Thoracic aorta (tissue), 2 donors: Measurements from ENCODE around the gene ZNF496. TPM values are rescaled to one million over a fixed set of nuclear protein-coding genes. Genes with fewer than 3 reads are reported as not detected.

Experiments used
- ATAC-seq: fragments of 150-250 bp; one replicate; pipeline ENCODE4 v1.8.0; 2017; ENCODE audit warnings: low read depth; ENCODE audit not compliant: insufficient number of reproducible peaks, low FRiP score
- DNase-seq: peaks from one replicate; pipeline ENCODE4 v3.0.0-alpha.2; 2020; ENCODE audit warnings: low spot score
- H3K27ac ChIP-seq, 2 donors: fragments of 200-600 bp; sonication (generic); 1 replicate in 1 of 2; 2 replicates in 1 of 2; pipeline ENCODE4 v1.5.1; 2016; ENCODE audit warnings: mild to moderate bottlenecking in 2 of 2, moderate library complexity in 2 of 2
- H3K27me3 ChIP-seq: fragments of 200-600 bp; sonication (generic); replicated peaks from 2 replicates; pipeline ENCODE4 v1.6.0; 2016; ENCODE audit warnings: mild to moderate bottlenecking; ENCODE audit not compliant: insufficient read depth
- H3K36me3 ChIP-seq: fragments of 200-600 bp; sonication (generic); one replicate; pipeline ENCODE4 v1.5.1; 2016
- H3K4me1 ChIP-seq, 2 donors: fragments of 200-600 bp; sonication (generic); 1 replicate in 1 of 2; 2 replicates in 1 of 2; pipeline versions ENCODE4 v1.5.1 to v1.6.0; 2016; ENCODE audit warnings: low read depth in 2 of 2, mild to moderate bottlenecking in 1 of 2; ENCODE audit not compliant: control insufficient read depth in 1 of 2
- H3K4me3 ChIP-seq: fragments of 200-600 bp; sonication (generic); 2 replicates; pipeline ENCODE4 v1.5.1; 2016; ENCODE audit warnings: mild to moderate bottlenecking
- H3K9me3 ChIP-seq: fragments of 200-600 bp; sonication (generic); 2 replicates; pipeline ENCODE4 v1.5.1; 2016
- total RNA-seq, 2 donors: library from RNA; depleted of rRNA; stranded (reverse); fragments of >200 nt; gene quantifications; one replicate each; pipeline versions ENCODE4 v1.1.0 to v1.2.3, GENCODE V29; 2016
- TF ChIP-seq, protein P1 (sequence below): fragments of 200-600 bp; sonication (generic); IDR thresholded peaks from one replicate; pipeline ENCODE4 v1.5.1; 2019; ENCODE audit warnings: antibody characterized with exemption

Gene ZNF496
- total RNA-seq, 2 donors from 2014 or later = 37.0 to 55.4 TPM

DNA sequence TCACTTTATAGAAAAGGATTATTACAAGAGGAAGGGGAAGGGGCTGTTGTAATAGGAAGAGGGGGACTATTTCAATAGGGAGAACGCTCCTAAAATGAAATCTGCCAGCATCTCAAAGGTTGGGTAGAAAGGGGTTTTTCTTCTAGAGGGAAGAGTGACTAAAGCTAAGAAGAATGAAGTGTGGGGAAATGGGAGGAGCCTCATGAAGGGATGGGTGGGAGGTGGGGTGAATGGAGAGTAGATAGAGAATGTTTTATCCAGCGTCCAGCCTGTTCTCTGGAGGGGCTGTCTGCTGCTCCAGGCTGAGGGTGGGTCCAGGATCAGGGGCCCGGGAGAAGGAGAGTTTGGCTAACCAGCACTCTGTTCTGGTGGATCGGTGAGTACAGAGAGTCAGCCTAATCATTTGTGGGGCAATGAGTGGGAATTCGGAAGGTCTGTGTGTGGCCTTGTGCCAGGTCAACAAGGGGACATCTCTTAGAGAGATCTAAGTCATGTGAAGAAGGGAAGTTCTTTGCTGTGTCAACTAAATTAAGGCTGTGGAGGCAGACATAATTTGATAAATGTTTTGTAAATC, 50.6 kb downstream of the ZNF496 start:
- DNase-seq = no peak
- no peaks in the 10 kb centered on the region for H3K27me3 ChIP-seq
- H3K4me3 ChIP-seq = no peak overlapping the region
- H3K4me1 ChIP-seq = no peaks in the 10 kb centered on the region
- no peaks in the 10 kb centered on the region for H3K9me3 ChIP-seq
- H3K36me3 ChIP-seq = no peaks in the 10 kb centered on the region
- no peak overlapping the region for H3K27ac ChIP-seq
- TF ChIP-seq, protein P1, sequence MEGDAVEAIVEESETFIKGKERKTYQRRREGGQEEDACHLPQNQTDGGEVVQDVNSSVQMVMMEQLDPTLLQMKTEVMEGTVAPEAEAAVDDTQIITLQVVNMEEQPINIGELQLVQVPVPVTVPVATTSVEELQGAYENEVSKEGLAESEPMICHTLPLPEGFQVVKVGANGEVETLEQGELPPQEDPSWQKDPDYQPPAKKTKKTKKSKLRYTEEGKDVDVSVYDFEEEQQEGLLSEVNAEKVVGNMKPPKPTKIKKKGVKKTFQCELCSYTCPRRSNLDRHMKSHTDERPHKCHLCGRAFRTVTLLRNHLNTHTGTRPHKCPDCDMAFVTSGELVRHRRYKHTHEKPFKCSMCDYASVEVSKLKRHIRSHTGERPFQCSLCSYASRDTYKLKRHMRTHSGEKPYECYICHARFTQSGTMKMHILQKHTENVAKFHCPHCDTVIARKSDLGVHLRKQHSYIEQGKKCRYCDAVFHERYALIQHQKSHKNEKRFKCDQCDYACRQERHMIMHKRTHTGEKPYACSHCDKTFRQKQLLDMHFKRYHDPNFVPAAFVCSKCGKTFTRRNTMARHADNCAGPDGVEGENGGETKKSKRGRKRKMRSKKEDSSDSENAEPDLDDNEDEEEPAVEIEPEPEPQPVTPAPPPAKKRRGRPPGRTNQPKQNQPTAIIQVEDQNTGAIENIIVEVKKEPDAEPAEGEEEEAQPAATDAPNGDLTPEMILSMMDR = no peak
- no peak for ATAC-seq

DNA sequence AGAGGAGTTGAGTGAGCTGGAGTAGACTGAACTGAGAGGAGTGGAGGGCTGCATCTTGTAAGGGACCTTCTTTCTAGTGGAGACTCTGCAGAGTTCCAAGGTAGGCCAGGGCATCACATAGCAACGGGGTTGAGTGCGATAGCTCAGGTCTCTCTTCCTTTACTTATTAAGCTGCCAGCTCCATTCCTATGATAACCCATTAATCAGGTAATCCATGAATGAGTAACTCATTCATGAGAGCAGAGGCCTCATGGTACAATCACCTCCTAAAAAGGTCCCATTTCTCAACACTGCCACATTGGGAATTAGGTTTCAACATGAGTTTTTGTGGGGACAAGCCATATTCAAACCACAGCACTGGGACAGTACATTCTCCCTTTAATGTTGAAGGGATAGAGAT, 54.5 kb downstream of the ZNF496 start:
- TF ChIP-seq, protein P1 = no peak
- H3K36me3 ChIP-seq = no peaks in the 10 kb centered on the region
- no peaks in the 10 kb centered on the region for H3K27me3 ChIP-seq
- ATAC-seq = no peak
- DNase-seq = no peak
- no peak overlapping the region for H3K4me3 ChIP-seq
- no peak overlapping the region for H3K27ac ChIP-seq
- H3K9me3 ChIP-seq = no peaks in the 10 kb centered on the region
- no peaks in the 10 kb centered on the region for H3K4me1 ChIP-seq

DNA sequence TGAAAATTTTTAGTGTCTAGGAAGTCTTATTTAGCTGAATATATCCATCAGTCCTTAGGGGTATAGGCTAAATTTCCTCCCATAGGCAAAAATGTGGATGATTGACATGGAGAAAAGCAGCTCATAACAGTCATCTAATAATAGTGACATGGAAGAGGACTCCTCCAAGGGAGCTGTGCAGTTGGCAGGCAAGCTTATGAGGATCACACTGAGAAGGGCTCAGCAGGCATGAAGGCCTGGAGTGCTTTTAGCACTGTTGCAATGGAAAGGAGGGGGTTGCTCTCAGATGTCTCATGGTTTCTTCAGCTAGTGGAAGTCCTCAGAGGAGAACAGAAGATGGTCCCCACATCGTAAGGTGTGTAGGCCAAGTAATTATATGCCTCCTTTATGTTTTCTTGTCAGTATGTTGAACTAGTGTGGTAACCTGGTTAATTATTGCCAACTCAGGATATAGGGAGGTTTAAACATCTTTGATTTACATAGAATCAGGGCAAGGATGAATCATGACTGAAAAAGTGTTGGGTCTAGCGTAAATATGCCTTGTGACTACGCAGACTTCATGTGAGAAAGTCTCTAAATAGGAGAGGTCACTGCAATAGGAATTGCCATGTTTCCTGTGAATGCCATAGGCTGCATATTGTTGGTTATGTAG, 56.9 kb downstream of the ZNF496 start:
- Histone ChIP-seq H3K4me3 (no peak overlapping the region), H3K27me3 (no peaks in the 10 kb centered on the region), H3K9me3 (no peaks in the 10 kb centered on the region), H3K27ac (no peak overlapping the region), H3K36me3 (no peaks in the 10 kb centered on the region), H3K4me1 (no peaks in the 10 kb centered on the region)
- no peak for DNase-seq
- ATAC-seq = no peak
- TF ChIP-seq, protein P1 = no peak

DNA sequence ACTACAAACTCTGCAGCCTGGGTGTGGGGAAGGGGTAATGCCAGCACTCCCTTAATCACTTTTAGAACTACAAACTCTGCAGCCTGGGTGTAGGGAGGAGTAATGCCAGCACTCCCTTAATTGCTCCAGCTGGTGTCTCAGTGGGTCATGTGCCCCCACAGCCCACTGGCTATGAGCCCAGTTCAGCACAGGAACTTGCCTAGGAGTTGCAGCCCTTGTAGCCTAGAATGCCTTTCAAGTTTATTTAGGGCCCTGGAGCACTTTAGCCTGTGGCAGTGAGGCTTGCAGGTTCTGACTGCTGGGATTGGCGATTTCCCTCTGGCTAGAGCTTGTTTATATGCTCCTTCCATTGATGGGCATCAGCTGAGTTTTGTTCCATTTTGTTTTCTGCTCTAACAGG, 58.7 kb downstream of the ZNF496 start:
- TF ChIP-seq, protein P1 = no peak
- H3K27ac ChIP-seq = no peak overlapping the region
- H3K9me3 ChIP-seq = no peaks in the 10 kb centered on the region
- no peak overlapping the region for H3K4me3 ChIP-seq
- H3K27me3 ChIP-seq = no peaks in the 10 kb centered on the region
- no peak for ATAC-seq
- H3K36me3 ChIP-seq = no peaks in the 10 kb centered on the region
- DNase-seq = no peak
- no peaks in the 10 kb centered on the region for H3K4me1 ChIP-seq

DNA sequence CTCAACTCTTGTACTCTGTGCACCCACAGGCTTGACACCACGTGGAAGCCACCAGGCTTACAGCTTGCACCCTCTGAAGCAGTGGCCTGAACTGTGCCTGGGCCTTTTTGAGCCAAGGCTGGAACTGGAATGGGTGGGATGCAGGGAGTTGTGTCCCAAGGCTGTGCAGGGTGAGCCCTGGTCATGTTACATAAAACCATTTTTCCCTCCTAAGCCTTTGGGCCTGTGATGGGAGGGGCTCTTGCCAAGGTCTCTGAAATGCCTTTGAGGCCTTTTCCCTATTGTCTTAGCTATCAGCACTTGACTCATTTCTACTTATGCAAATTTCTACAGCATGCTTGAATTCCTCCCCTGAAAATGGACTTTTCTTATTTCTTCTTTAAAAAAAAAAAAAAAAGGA, 61.7 kb downstream of the ZNF496 start:
- no peak overlapping the region for H3K27ac ChIP-seq
- no peak for ATAC-seq
- no peaks in the 10 kb centered on the region for H3K27me3 ChIP-seq
- no peaks in the 10 kb centered on the region for H3K4me1 ChIP-seq
- DNase-seq = no peak
- H3K9me3 ChIP-seq = no peaks in the 10 kb centered on the region
- TF ChIP-seq, protein P1 = no peak
- H3K36me3 ChIP-seq = no peaks in the 10 kb centered on the region
- H3K4me3 ChIP-seq = no peak overlapping the region
